IPS-15b (cell line): ENCODE measurements around the gene PLEKHM2.
"Not testable (repeated sequence)": the region's sequence is repeated elsewhere in the genome, so short reads cannot be mapped to it uniquely, and the experiment has no call there.

Experiments used
- H3K27me3 ChIP-seq: one replicate; pipeline ENCODE4 v1.6.1; 2013; ENCODE audit warnings: low read length; ENCODE audit not compliant: control insufficient read depth, insufficient read depth
- H3K36me3 ChIP-seq: one replicate; pipeline ENCODE4 v1.6.1; 2013; ENCODE audit warnings: low read length; ENCODE audit not compliant: control insufficient read depth, insufficient read depth
- H3K4me1 ChIP-seq: one replicate; pipeline ENCODE4 v1.6.1; 2013; ENCODE audit warnings: mild to moderate bottlenecking, low read length; ENCODE audit not compliant: control insufficient read depth, insufficient read depth
- H3K4me3 ChIP-seq: one replicate; pipeline ENCODE4 v1.5.1; 2013; ENCODE audit warnings: low read depth, low read length
- H3K9ac ChIP-seq: one replicate; pipeline ENCODE4 v1.6.1; 2013; ENCODE audit warnings: low read depth, mild to moderate bottlenecking, low read length
- H3K9me3 ChIP-seq: one replicate; pipeline ENCODE4 v1.6.1; 2013; ENCODE audit warnings: mild to moderate bottlenecking, low read length; ENCODE audit not compliant: control insufficient read depth, insufficient read depth

The PLEKHM2 gene

GRCh38 chr1:15691434-15692032 lies 7.4 kb downstream of the PLEKHM2 start:
- Histone ChIP-seq H3K9ac (no peak overlapping the region), H3K36me3 (peaks cover under 1% of the 10 kb centered on the region), H3K27me3 (no peaks in the 10 kb centered on the region), H3K4me3 (no peak overlapping the region), H3K9me3 (no peaks in the 10 kb centered on the region), H3K4me1 (peaks cover 2% of the 10 kb centered on the region)

- Histone ChIP-seq H3K9ac (no peak overlapping the region), H3K4me1 (peaks cover 2% of the 10 kb centered on the region), H3K9me3 (no peaks in the 10 kb centered on the region), H3K36me3 (peaks cover 2% of the 10 kb centered on the region), H3K27me3 (no peaks in the 10 kb centered on the region), H3K4me3 (no peak overlapping the region)
These were observed 8.1 kb downstream of the PLEKHM2 start for GRCh38 chr1:15692121-15692682.

GRCh38 chr1:15693371-15693770 lies 9.3 kb downstream of the PLEKHM2 start:
- no peak overlapping the region for H3K4me3 ChIP-seq
- H3K4me1 ChIP-seq, result peaks cover 2% of the 10 kb centered on the region
- peaks cover 2% of the 10 kb centered on the region for H3K36me3 ChIP-seq
- H3K9ac ChIP-seq, result no peak overlapping the region
- no peaks in the 10 kb centered on the region for H3K27me3 ChIP-seq
- no peaks in the 10 kb centered on the region for H3K9me3 ChIP-seq

- Histone ChIP-seq H3K27me3 (no peaks in the 10 kb centered on the region), H3K4me1 (peaks cover 2% of the 10 kb centered on the region), H3K9me3 (no peaks in the 10 kb centered on the region), H3K9ac (no peak overlapping the region), H3K36me3 (peaks cover 2% of the 10 kb centered on the region), H3K4me3 (no peak overlapping the region)
These were observed 12.9 kb downstream of the PLEKHM2 start for GRCh38 chr1:15696956-15697521.

GRCh38 chr1:15698201-15698600 lies 14.1 kb downstream of the PLEKHM2 start:
- Histone ChIP-seq H3K36me3 (peaks cover 2% of the 10 kb centered on the region), H3K9ac (no peak overlapping the region), H3K4me3 (no peak overlapping the region), H3K9me3 (no peaks in the 10 kb centered on the region), H3K27me3 (no peaks in the 10 kb centered on the region), H3K4me1 (no peaks in the 10 kb centered on the region)

GRCh38 chr1:15699321-15699720 lies 15.2 kb downstream of the PLEKHM2 start:
- not testable (repeated sequence) for H3K9me3 ChIP-seq

GRCh38 chr1:15700508-15700907 lies 16.4 kb downstream of the PLEKHM2 start:
- Histone ChIP-seq H3K4me1 (no peaks in the 10 kb centered on the region), H3K36me3 (peaks cover 2% of the 10 kb centered on the region), H3K9me3 (no peaks in the 10 kb centered on the region), H3K27me3 (no peaks in the 10 kb centered on the region), H3K9ac (no peak overlapping the region), H3K4me3 (no peak overlapping the region)

More at GRCh38 chr1:15699321-15699720, 15.2 kb downstream of the PLEKHM2 start:
- H3K4me1 ChIP-seq, H3K27me3 ChIP-seq, H3K36me3 ChIP-seq, H3K4me3 ChIP-seq, H3K9ac ChIP-seq: not testable (repeated sequence)

GRCh38 chr1:15701784-15702183 lies 17.7 kb downstream of the PLEKHM2 start:
- Histone ChIP-seq H3K9me3 (no peaks in the 10 kb centered on the region), H3K4me1 (no peaks in the 10 kb centered on the region), H3K36me3 (no peaks in the 10 kb centered on the region), H3K4me3 (no peak overlapping the region), H3K27me3 (no peaks in the 10 kb centered on the region), H3K9ac (no peak overlapping the region)

- H3K4me3 ChIP-seq, result no peak overlapping the region
- no peaks in the 10 kb centered on the region for H3K4me1 ChIP-seq
- no peaks in the 10 kb centered on the region for H3K36me3 ChIP-seq
- H3K9me3 ChIP-seq, result no peaks in the 10 kb centered on the region
- H3K9ac ChIP-seq, result no peak overlapping the region
- H3K27me3 ChIP-seq, result no peaks in the 10 kb centered on the region
These were observed 18.8 kb downstream of the PLEKHM2 start for GRCh38 chr1:15702722-15703550.

GRCh38 chr1:15703562-15703961 lies 19.4 kb downstream of the PLEKHM2 start:
- no peaks in the 10 kb centered on the region for H3K27me3 ChIP-seq
- no peaks in the 10 kb centered on the region for H3K4me1 ChIP-seq
- H3K9ac ChIP-seq, result no peak overlapping the region
- no peaks in the 10 kb centered on the region for H3K36me3 ChIP-seq
- no peaks in the 10 kb centered on the region for H3K9me3 ChIP-seq
- H3K4me3 ChIP-seq, result no peak overlapping the region

GRCh38 chr1:15704526-15705183 lies 20.5 kb downstream of the PLEKHM2 start:
- Histone ChIP-seq H3K36me3 (no peaks in the 10 kb centered on the region), H3K9ac (no peak overlapping the region), H3K4me1 (no peaks in the 10 kb centered on the region), H3K4me3 (no peak overlapping the region), H3K9me3 (no peaks in the 10 kb centered on the region), H3K27me3 (no peaks in the 10 kb centered on the region)
